HG02870 (cell line): ENCODE data around the gene PNO1.

Source experiments
- ATAC-seq: cut with Tn5 transposase; IDR thresholded peaks from one replicate; pipeline ENCODE4 v1.9.1; 2021; ENCODE audit warnings: mild to moderate bottlenecking, moderate library complexity; ENCODE audit not compliant: unreplicated experiment

PNO1 gene

GRCh38 chr2:68193144-68193543, 35.5 kb downstream of the PNO1 start:
- ATAC-seq: no peak

- no peak for ATAC-seq
Observed at GRCh38 chr2:68193787-68194372, 36.2 kb downstream of the PNO1 start.

- ATAC-seq: no peak
Observed at GRCh38 chr2:68195096-68195495, 37.4 kb downstream of the PNO1 start.

GRCh38 chr2:68196120-68196716, 38.5 kb downstream of the PNO1 start:
- ATAC-seq: no peak

- no peak for ATAC-seq
Observed at GRCh38 chr2:68200157-68200787, 42.6 kb downstream of the PNO1 start.

- peak; percentile 97 for ATAC-seq
Observed at GRCh38 chr2:68203587-68203986, 45.9 kb downstream of the PNO1 start.

- ATAC-seq: no peak
Observed at GRCh38 chr2:68206793-68207192, 49.1 kb downstream of the PNO1 start.

GRCh38 chr2:68214381-68214780, 56.7 kb downstream of the PNO1 start:
- peak; percentile 78 for ATAC-seq

GRCh38 chr2:68216454-68217310, 59.0 kb downstream of the PNO1 start:
- peak; percentile 53 for ATAC-seq

- ATAC-seq: no peak
Observed at GRCh38 chr2:68217729-68218128, 60.0 kb downstream of the PNO1 start.

GRCh38 chr2:68218343-68218901, 60.7 kb downstream of the PNO1 start:
- ATAC-seq: no peak

- ATAC-seq: no peak
Observed at GRCh38 chr2:68222287-68222686, 64.6 kb downstream of the PNO1 start.

- no peak for ATAC-seq
Observed at GRCh38 chr2:68223419-68223818, 65.7 kb downstream of the PNO1 start.

GRCh38 chr2:68225119-68225632, 67.5 kb downstream of the PNO1 start:
- peak; percentile 70 for ATAC-seq
